ENCODE measurements around the gene SLK. TPM values are rescaled to one million over a fixed set of nuclear protein-coding genes. Genes with fewer than 3 reads are reported as not detected.

The SLK gene
- total and polyA plus RNA-seq, 10 donors, result 5.6 to 47.4 (median 32.8) TPM

DNA sequence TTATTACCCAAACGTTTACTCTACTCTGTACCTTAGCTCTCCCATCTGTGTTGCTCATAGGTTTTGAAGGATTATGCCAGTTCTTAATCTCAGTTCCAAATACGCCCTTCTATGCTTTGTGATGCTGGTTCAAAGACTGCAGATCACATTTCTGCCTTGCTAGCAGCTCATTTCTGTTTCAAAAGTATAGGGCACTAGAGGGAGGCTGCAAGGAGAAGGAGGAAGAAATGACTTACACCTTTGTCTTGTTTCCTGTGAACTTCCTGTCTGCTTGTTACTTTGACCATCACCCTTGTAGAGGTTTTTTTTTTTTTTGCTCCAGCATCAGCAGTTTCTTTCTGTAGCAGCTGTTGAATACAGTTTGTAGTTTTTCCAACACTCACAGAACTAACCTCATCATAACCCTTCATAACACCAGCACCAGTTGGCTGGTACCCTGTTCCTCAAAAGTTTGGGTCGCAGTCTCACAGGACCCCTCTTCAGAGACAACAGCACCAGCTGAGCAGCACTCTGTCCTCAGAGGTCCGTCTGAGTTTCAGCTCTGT, 16.5 kb downstream of the SLK start:
- intact Hi-C loops (cut with DNase I; ENCODE audit: low total_unique reads), result no loop called here
- no peak for DNase-seq
- Histone ChIP-seq H3K27me3 (replicated peaks in 1 of 7) (no peaks in the 10 kb centered on the region), H3K27ac (peak overlapping the region in 7 of 8 donors; percentile 57 to 80 (median 74)), H3K9me3 (no peaks in the 10 kb centered on the region), H3K4me3 (peak overlapping the region in 1 of 8 donors; percentile 19), H3K36me3 (no peaks in the 10 kb centered on the region), H3K4me1 (peaks cover 25 to 99% (median 67%) of the 10 kb centered on the region in 6 donors)
- TF ChIP-seq, protein P1, sequence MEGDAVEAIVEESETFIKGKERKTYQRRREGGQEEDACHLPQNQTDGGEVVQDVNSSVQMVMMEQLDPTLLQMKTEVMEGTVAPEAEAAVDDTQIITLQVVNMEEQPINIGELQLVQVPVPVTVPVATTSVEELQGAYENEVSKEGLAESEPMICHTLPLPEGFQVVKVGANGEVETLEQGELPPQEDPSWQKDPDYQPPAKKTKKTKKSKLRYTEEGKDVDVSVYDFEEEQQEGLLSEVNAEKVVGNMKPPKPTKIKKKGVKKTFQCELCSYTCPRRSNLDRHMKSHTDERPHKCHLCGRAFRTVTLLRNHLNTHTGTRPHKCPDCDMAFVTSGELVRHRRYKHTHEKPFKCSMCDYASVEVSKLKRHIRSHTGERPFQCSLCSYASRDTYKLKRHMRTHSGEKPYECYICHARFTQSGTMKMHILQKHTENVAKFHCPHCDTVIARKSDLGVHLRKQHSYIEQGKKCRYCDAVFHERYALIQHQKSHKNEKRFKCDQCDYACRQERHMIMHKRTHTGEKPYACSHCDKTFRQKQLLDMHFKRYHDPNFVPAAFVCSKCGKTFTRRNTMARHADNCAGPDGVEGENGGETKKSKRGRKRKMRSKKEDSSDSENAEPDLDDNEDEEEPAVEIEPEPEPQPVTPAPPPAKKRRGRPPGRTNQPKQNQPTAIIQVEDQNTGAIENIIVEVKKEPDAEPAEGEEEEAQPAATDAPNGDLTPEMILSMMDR (IDR thresholded peaks at IDR 0.05 in 8 of 11, conservative IDR thresholded peaks at IDR 0.05 in 3 of 11), result no peak
- peak in 1 of 3 donors; percentile 30 for TF ChIP-seq POLR2AphosphoS5 (IDR thresholded peaks at IDR 0.05)
- 8 to 19% (median 11%) methylated on average over 4 of the region's 4 CpGs for WGBS, 5 donors

DNA sequence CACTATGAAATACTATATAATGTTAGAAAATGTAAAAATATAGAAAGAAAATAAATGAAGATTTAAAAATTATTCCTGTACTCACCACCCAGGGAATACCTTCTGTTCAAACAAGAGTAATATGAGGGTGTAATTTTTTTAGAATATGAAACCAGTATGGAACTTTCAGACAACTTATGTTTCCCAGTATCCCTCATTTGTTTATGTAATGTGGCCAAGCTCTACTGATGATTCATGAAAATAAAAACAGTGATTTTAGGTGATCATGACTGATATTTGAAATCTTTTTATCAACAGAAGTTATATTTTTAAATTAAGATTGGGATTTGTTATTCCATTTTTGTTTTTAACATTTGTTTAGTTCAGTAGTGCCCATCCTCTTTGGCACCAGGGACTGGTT, 18.8 kb downstream of the SLK start:
- Histone ChIP-seq H3K27ac (no peak overlapping the region), H3K36me3 (peaks cover 0 to 2% (median 0%) of the 10 kb centered on the region in 6 donors), H3K27me3 (replicated peaks in 1 of 7) (no peaks in the 10 kb centered on the region), H3K9me3 (no peaks in the 10 kb centered on the region), H3K4me3 (no peak overlapping the region), H3K4me1 (peaks cover 24 to 98% (median 70%) of the 10 kb centered on the region in 6 donors)
- TF ChIP-seq, protein P1 (IDR thresholded peaks at IDR 0.05 in 8 of 11, conservative IDR thresholded peaks at IDR 0.05 in 3 of 11), result no peak
- TF ChIP-seq POLR2AphosphoS5 (IDR thresholded peaks at IDR 0.05), result no peak
- no peak for TF ChIP-seq POLR2A (IDR thresholded peaks at IDR 0.05)
- no peak for DNase-seq
- intact Hi-C loops (cut with DNase I; ENCODE audit: low total_unique reads), result no loop called here

GRCh38 chr10:103986360-103986759, 19.4 kb downstream of the SLK start:
- intact Hi-C loops (cut with DNase I; ENCODE audit: low total_unique reads), result no loop called here
- TF ChIP-seq POLR2AphosphoS5 (IDR thresholded peaks at IDR 0.05) (no peak), POLR2A (IDR thresholded peaks at IDR 0.05) (no peak)
- TF ChIP-seq, protein P1 (IDR thresholded peaks at IDR 0.05 in 8 of 11, conservative IDR thresholded peaks at IDR 0.05 in 3 of 11), result no peak

GRCh38 chr10:103990121-103990520, 23.2 kb downstream of the SLK start:
- peaks cover 0 to 41% (median 11%) of the 10 kb centered on the region in 6 donors for H3K36me3 ChIP-seq
- no peaks in the 10 kb centered on the region for H3K27me3 ChIP-seq (replicated peaks in 1 of 7)
- peaks cover 0 to 57% (median 31%) of the 10 kb centered on the region in 6 donors for H3K4me1 ChIP-seq
- no peak for DNase-seq
- 71 to 83% (median 76%) methylated on average over 3 of the region's 3 CpGs for WGBS, 5 donors
- H3K9me3 ChIP-seq, result no peaks in the 10 kb centered on the region
- no peak overlapping the region for H3K27ac ChIP-seq
- intact Hi-C loops (cut with DNase I; ENCODE audit: low total_unique reads), result no loop called here
- TF ChIP-seq, protein P1 (IDR thresholded peaks at IDR 0.05 in 8 of 11, conservative IDR thresholded peaks at IDR 0.05 in 3 of 11), result no peak
- TF ChIP-seq POLR2A (IDR thresholded peaks at IDR 0.05) (no peak), POLR2AphosphoS5 (IDR thresholded peaks at IDR 0.05) (no peak)
- H3K4me3 ChIP-seq, result no peak overlapping the region

More at GRCh38 chr10:103986360-103986759, 19.4 kb downstream of the SLK start:
- H3K27me3 ChIP-seq (replicated peaks in 1 of 7), result no peaks in the 10 kb centered on the region
- peak overlapping the region in 1 of 8 donors; percentile 1 for H3K27ac ChIP-seq
- H3K4me1 ChIP-seq, result peaks cover 24 to 95% (median 66%) of the 10 kb centered on the region in 6 donors
- no peak for DNase-seq
- WGBS, 5 donors, result 81 to 86% (median 82%) methylated on average over 7 of the region's 7 CpGs
- H3K9me3 ChIP-seq, result no peaks in the 10 kb centered on the region
- no peak overlapping the region for H3K4me3 ChIP-seq
- peaks cover 0 to 8% (median 0%) of the 10 kb centered on the region in 6 donors for H3K36me3 ChIP-seq
